Mucosa of rectum (tissue), 2 donors: ENCODE measurements around the gene FADS6.

ENCODE experiments used
- H3K27ac ChIP-seq, 2 donors: one replicate each; pipeline ENCODE4 v1.7.0; 2013; ENCODE audit warnings: inconsistent platforms in 2 of 2, low read depth in 2 of 2, low read length in 2 of 2
- H3K27me3 ChIP-seq, 2 donors: one replicate each; pipeline ENCODE4 v1.7.0; 2013; ENCODE audit warnings: low read length in 2 of 2; ENCODE audit not compliant: control insufficient read depth in 2 of 2, insufficient read depth in 2 of 2
- H3K36me3 ChIP-seq, 2 donors: one replicate each; pipeline ENCODE4 v1.7.0; 2013; ENCODE audit warnings: low read length in 2 of 2; ENCODE audit not compliant: control insufficient read depth in 2 of 2, insufficient read depth in 2 of 2
- H3K4me1 ChIP-seq, 2 donors: one replicate each; pipeline ENCODE4 v1.7.0; 2013; ENCODE audit warnings: low read length in 2 of 2, mild to moderate bottlenecking in 1 of 2; ENCODE audit not compliant: control insufficient read depth in 2 of 2, insufficient read depth in 2 of 2
- H3K4me3 ChIP-seq, 2 donors: one replicate each; pipeline ENCODE4 v1.7.0; 2013; ENCODE audit warnings: low read length in 2 of 2
- H3K9ac ChIP-seq, 2 donors: one replicate each; pipeline ENCODE4 v1.7.0; 2013; ENCODE audit warnings: low read length in 2 of 2, low read depth in 1 of 2, mild to moderate bottlenecking in 1 of 2
- H3K9me3 ChIP-seq, 2 donors: one replicate each; pipeline ENCODE4 v1.7.0; 2013; ENCODE audit warnings: low read length in 2 of 2; ENCODE audit not compliant: control insufficient read depth in 2 of 2
- donor health status: healthy.
- donor health status: Normal muscosa, but diverticular disease.

FADS6 gene

GRCh38 chr17:74868251-74868907, 25.1 kb downstream of the FADS6 start:
- no peaks in the 10 kb centered on the region for H3K36me3 ChIP-seq
- H3K9me3 ChIP-seq: no peaks in the 10 kb centered on the region
- H3K4me3 ChIP-seq: no peak overlapping the region
- peaks cover 7 to 14% of the 10 kb centered on the region in 2 donors for H3K4me1 ChIP-seq
- H3K9ac ChIP-seq: no peak overlapping the region
- H3K27ac ChIP-seq: no peak overlapping the region
- no peaks in the 10 kb centered on the region for H3K27me3 ChIP-seq

- H3K9me3 ChIP-seq: no peaks in the 10 kb centered on the region
- no peak overlapping the region for H3K9ac ChIP-seq
- H3K27ac ChIP-seq: no peak overlapping the region
- peaks cover 10 to 13% of the 10 kb centered on the region in 2 donors for H3K4me1 ChIP-seq
- H3K36me3 ChIP-seq: no peaks in the 10 kb centered on the region
- no peak overlapping the region for H3K4me3 ChIP-seq
- peaks cover 8% of the 10 kb centered on the region in 2 donors for H3K27me3 ChIP-seq
Measured at GRCh38 chr17:74866198-74866835, 27.1 kb downstream of the FADS6 start.

DNA sequence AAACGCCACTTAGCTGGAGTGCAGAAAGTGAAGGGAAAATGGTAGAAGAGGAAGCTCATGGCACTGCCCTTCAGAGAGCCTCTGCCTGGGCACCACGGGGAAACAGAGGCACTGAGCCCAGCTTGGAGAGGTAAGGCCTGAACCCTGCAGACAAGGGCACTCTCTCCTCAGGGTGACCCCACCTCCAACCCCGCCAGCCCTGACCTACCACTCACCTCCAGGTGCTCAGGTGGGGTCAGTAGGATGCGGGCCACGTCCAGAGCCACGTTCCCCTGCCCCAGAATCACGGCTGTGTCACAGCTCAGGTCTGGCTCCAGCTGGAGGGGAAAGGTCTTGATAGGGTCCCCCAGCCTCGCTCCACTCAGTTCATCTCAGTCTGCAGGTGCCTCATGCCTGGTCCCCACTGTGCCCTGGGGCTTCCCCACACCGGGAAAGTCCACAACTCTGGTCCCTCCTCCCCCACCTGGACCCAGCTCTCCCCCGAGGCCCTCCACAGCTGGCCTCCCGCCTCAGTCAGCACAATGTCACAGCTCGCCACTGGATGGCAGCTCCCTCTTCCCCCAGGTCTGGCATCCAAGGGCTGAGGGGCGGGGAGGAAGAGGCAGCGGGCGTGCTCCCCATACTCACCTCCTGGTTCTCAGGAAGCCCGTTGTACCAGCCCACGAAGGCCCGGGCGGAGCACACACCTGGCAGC, 27.8 kb downstream of the FADS6 start:
- Histone ChIP-seq H3K9me3 (no peaks in the 10 kb centered on the region), H3K4me1 (peaks cover 13% of the 10 kb centered on the region in 2 donors), H3K27ac (no peak overlapping the region), H3K9ac (no peak overlapping the region), H3K27me3 (peaks cover 8 to 11% of the 10 kb centered on the region in 2 donors), H3K4me3 (no peak overlapping the region), H3K36me3 (no peaks in the 10 kb centered on the region)

DNA sequence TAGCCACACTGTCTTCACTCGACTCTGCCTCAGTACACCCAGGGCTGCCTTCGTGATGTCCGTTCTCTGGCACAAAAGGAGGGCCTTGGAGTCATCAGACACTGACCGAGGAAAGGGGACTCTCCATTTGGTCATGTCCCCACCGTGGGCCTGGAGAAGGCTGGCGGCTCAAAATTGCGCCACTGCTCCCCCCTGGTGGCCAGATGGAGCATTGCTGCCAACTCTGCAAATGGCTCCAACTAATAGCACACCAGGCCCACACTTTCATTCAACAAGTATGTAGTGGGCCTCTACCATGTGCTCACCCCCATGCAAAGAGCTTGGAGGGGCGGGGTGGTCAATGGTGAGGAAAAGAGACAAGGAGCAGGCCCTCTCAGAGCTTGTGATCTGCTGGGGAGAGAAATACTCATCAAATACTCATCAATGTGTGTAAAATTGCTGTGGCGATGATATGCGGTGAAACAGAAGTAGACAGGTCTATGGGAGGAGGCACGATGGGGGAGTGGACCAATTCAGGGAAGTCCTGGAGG, 28.5 kb downstream of the FADS6 start:
- no peak overlapping the region for H3K9ac ChIP-seq
- H3K27me3 ChIP-seq: peaks cover 15 to 18% of the 10 kb centered on the region in 2 donors
- H3K4me3 ChIP-seq: no peak overlapping the region
- peaks cover 13 to 16% of the 10 kb centered on the region in 2 donors for H3K4me1 ChIP-seq
- H3K27ac ChIP-seq: no peak overlapping the region
- H3K9me3 ChIP-seq: no peaks in the 10 kb centered on the region
- H3K36me3 ChIP-seq: no peaks in the 10 kb centered on the region

- Histone ChIP-seq H3K27ac (no peak overlapping the region), H3K4me1 (peaks cover 13 to 16% of the 10 kb centered on the region in 2 donors), H3K36me3 (no peaks in the 10 kb centered on the region), H3K9me3 (no peaks in the 10 kb centered on the region), H3K4me3 (no peak overlapping the region), H3K9ac (no peak overlapping the region), H3K27me3 (peaks cover 16 to 18% of the 10 kb centered on the region in 2 donors)
Measured at GRCh38 chr17:74864297-74864865, 29.1 kb downstream of the FADS6 start.

- H3K4me1 ChIP-seq: peaks cover 13 to 16% of the 10 kb centered on the region in 2 donors
- no peaks in the 10 kb centered on the region for H3K36me3 ChIP-seq
- no peak overlapping the region for H3K27ac ChIP-seq
- H3K9me3 ChIP-seq: no peaks in the 10 kb centered on the region
- H3K4me3 ChIP-seq: no peak overlapping the region
- no peak overlapping the region for H3K9ac ChIP-seq
- H3K27me3 ChIP-seq: peaks cover 21 to 24% of the 10 kb centered on the region in 2 donors
Measured at GRCh38 chr17:74863420-74864296, 29.8 kb downstream of the FADS6 start.

DNA sequence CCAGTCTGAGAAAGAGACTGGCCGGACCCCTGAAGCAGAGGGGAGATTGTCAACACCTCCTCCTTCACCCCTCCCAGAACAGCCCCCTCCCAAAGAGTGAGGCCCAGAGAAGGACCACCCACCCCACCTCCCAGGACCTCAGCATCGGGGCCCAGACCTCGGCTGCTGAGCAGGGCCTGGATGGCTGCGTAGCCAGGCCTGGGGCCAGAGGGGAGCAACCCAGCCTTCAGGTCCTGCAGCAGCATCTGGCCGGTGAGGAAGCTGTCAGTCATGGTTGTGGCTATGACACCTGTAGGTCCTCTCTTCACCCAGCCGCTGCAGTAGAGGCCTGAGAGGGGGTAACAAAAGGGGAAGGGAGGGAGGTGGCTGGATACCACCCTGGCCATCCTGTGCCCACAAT, 30.5 kb downstream of the FADS6 start:
- Histone ChIP-seq H3K4me3 (no peak overlapping the region), H3K4me1 (peaks cover 13 to 16% of the 10 kb centered on the region in 2 donors), H3K27me3 (peaks cover 23 to 26% of the 10 kb centered on the region in 2 donors), H3K36me3 (no peaks in the 10 kb centered on the region), H3K27ac (no peak overlapping the region), H3K9me3 (no peaks in the 10 kb centered on the region), H3K9ac (no peak overlapping the region)

DNA sequence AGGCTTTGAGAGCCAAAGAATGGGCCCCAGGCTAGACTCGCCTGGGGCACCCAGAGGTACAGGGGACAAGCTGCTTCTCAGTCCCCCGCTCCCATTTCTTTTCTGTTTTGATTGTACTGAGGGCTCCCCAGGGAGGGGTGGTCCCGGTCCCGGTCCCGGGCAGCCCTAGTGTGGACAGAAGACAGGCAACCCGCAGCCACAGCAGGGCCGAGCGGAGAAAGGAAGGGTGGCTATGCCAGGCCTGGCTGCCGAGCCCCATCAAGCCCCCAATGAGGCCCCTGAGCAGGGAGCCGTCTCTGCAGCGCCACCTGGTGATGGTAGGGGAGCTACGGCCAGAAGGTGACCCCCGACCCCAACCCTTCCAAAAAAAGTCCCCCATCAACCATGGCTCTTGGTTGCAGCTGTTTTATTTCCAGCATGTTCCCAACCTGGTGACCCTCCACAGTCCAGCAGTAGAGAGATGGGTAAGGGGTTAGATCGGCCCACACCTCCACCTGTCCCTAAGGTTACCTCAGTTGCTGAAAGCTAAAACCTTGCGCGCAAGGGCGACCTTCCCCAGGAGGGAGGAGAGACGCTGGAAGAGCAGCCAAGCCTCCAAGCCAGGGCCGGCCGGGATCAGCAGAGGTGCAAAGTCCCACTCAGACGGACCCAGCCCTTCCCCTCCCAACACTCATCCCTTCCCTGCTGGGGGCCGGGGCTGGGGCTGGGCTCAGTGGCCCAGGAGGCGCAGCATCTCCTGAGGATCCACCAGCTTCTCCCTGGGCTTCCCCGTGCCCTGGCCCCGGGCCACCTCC, 31.1 kb downstream of the FADS6 start:
- Histone ChIP-seq H3K36me3 (no peaks in the 10 kb centered on the region), H3K9me3 (no peaks in the 10 kb centered on the region), H3K4me3 (no peak overlapping the region), H3K27ac (no peak overlapping the region), H3K9ac (no peak overlapping the region), H3K27me3 (peaks cover 25 to 29% of the 10 kb centered on the region in 2 donors), H3K4me1 (peaks cover 13 to 16% of the 10 kb centered on the region in 2 donors)

DNA sequence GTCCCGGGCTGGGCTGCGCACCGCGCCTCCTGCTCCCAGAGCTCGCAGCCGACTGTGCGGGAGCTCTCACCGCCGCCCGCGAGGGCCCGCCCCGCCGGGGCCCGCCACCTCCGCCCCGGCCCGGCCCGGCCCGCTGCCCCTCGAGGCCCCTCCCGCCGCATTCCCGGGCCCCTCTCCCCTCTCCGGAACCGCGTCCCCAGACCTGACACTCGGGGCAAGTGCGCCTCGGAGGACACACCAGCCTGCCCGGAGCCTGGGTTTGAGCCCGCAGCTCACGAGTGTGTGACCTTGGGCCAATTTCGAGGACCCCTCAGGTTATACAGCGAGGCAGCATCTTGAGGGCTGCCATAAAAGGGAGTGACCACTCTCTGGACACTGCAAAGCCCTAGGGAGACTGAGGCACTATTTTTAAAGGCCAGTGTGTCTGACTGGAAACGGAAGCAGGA, 31.7 kb downstream of the FADS6 start:
- H3K4me1 ChIP-seq: peaks cover 13 to 16% of the 10 kb centered on the region in 2 donors
- H3K27ac ChIP-seq: no peak overlapping the region
- H3K36me3 ChIP-seq: no peaks in the 10 kb centered on the region
- no peak overlapping the region for H3K9ac ChIP-seq
- H3K9me3 ChIP-seq: no peaks in the 10 kb centered on the region
- H3K27me3 ChIP-seq: peaks cover 29 to 35% of the 10 kb centered on the region in 2 donors
- peak overlapping the region in 1 of 2 donors; percentile 20 for H3K4me3 ChIP-seq
